Type B pancreatic cell (in vitro differentiated cells): ENCODE results near the gene ATG4B. TPM values are rescaled to one million over a fixed set of nuclear protein-coding genes. Genes with fewer than 3 reads are reported as not detected.

Experiments
- DNase-seq: peaks from one replicate; pipeline ENCODE4 v3.0.0; 2021; ENCODE audit warnings: mixed read lengths; ENCODE audit not compliant: unreplicated experiment; ENCODE audit errors: extremely low spot score
- H3K27ac Mint-ChIP-seq: 2 replicates; pipeline ENCODE4 v1.8.0; 2021; ENCODE audit warnings: mild to moderate bottlenecking, mixed read lengths
- H3K27me3 Mint-ChIP-seq: 2 replicates; pipeline ENCODE4 v1.8.0; 2021; ENCODE audit warnings: mixed read lengths
- H3K36me3 Mint-ChIP-seq: 2 replicates; pipeline ENCODE4 v1.8.0; 2021; ENCODE audit warnings: mixed read lengths
- H3K4me1 Mint-ChIP-seq: one replicate; pipeline ENCODE4 v1.8.0; 2021; ENCODE audit warnings: mixed read lengths; ENCODE audit not compliant: unreplicated experiment
- H3K4me3 Mint-ChIP-seq: 2 replicates; pipeline ENCODE4 v1.8.0; 2021; ENCODE audit warnings: mild to moderate bottlenecking, mixed read lengths
- H3K9me3 Mint-ChIP-seq: 2 replicates; pipeline ENCODE4 v1.8.0; 2021; ENCODE audit warnings: mixed read lengths
- CTCF ChIP-seq: fragments of 200-600 bp; sonication (generic); conservative IDR thresholded peaks from 2 replicates; pipeline ENCODE4 v1.5.0; 2021; ENCODE audit warnings: antibody characterized with exemption, mild to moderate bottlenecking
- total RNA-seq: library from RNA; stranded (reverse); gene quantifications from 2 replicates; pipeline ENCODE4 v1.2.1, GENCODE V29; 2021; ENCODE audit warnings: low replicate concordance

ATG4B gene
- total RNA-seq, 1 donor from 2014 or later, result 112 TPM

- no peak overlapping the region for H3K27ac Mint-ChIP-seq
- TF ChIP-seq CTCF, result no peak
- DNase-seq, result no peak
- H3K27me3 Mint-ChIP-seq, result no peaks in the 10 kb centered on the region
- H3K4me3 Mint-ChIP-seq, result no peak overlapping the region
- peaks cover 11% of the 10 kb centered on the region for H3K36me3 Mint-ChIP-seq
- peaks cover 4% of the 10 kb centered on the region for H3K4me1 Mint-ChIP-seq
- no peaks in the 10 kb centered on the region for H3K9me3 Mint-ChIP-seq
Observed at GRCh38 chr2:241652722-241653121, 15.2 kb downstream of the ATG4B start.

GRCh38 chr2:241653210-241653750 lies 15.8 kb downstream of the ATG4B start:
- Mint-ChIP-seq H3K4me3 (no peak overlapping the region), H3K4me1 (no peaks in the 10 kb centered on the region), H3K9me3 (no peaks in the 10 kb centered on the region), H3K36me3 (peaks cover 11% of the 10 kb centered on the region), H3K27me3 (no peaks in the 10 kb centered on the region), H3K27ac (no peak overlapping the region)
- TF ChIP-seq CTCF, result no peak
- no peak for DNase-seq

GRCh38 chr2:241654551-241654950 lies 17.1 kb downstream of the ATG4B start:
- DNase-seq, result no peak
- Mint-ChIP-seq H3K27me3 (no peaks in the 10 kb centered on the region), H3K4me1 (no peaks in the 10 kb centered on the region), H3K36me3 (peaks cover 15% of the 10 kb centered on the region), H3K9me3 (no peaks in the 10 kb centered on the region), H3K4me3 (no peak overlapping the region), H3K27ac (no peak overlapping the region)
- no peak for TF ChIP-seq CTCF

GRCh38 chr2:241655516-241656189 lies 18.2 kb downstream of the ATG4B start:
- Mint-ChIP-seq H3K27ac (peak overlapping the region; percentile 50), H3K27me3 (no peaks in the 10 kb centered on the region), H3K9me3 (no peaks in the 10 kb centered on the region), H3K4me1 (no peaks in the 10 kb centered on the region), H3K4me3 (no peak overlapping the region), H3K36me3 (peaks cover 17% of the 10 kb centered on the region)
- DNase-seq, result no peak
- no peak for TF ChIP-seq CTCF

- H3K36me3 Mint-ChIP-seq, result peaks cover 13% of the 10 kb centered on the region
- no peaks in the 10 kb centered on the region for H3K4me1 Mint-ChIP-seq
- H3K27ac Mint-ChIP-seq, result peak overlapping the region; percentile 50
- no peak for DNase-seq
- no peaks in the 10 kb centered on the region for H3K9me3 Mint-ChIP-seq
- no peaks in the 10 kb centered on the region for H3K27me3 Mint-ChIP-seq
- no peak overlapping the region for H3K4me3 Mint-ChIP-seq
- TF ChIP-seq CTCF, result no peak
Observed at GRCh38 chr2:241656190-241656741, 18.8 kb downstream of the ATG4B start.
